ENCODE results near the gene FRK.
"Not testable (repeated sequence)": the region's sequence is repeated elsewhere in the genome, so short reads cannot be mapped to it uniquely, and the experiment has no call there.

The FRK gene

DNA sequence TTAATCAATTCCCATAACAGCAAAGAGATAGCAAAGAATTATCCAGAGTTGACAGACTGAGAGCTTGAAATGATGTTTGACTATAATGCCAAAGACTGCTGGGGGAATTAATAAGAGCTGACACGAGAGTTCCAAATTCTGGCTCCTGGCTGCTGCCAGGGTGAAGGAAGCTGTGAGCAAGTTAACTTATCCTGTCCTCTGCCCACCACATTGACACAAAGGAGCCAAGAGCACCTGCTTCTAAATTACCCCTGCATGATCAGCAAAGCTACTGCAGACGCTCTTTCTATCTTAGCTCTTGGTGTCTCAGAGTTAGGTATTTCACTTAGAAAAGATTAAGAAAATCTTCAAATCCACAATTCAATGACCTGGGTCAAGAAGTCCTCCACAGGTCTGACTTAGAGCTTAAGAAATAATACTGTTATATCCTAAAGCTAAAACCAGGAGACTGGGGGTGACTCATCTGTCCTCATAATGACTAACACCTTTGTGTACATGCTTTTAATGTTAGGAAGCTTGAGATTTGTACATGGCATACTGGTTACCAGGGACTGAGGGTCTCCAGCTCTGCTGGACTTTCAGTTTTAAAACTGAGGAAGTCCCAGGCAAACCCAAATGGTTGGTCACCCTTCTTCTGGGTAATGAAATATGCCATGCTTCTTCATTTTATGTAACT lies 13.2 kb upstream of the FRK start:
- no peak for DNase-seq

DNA sequence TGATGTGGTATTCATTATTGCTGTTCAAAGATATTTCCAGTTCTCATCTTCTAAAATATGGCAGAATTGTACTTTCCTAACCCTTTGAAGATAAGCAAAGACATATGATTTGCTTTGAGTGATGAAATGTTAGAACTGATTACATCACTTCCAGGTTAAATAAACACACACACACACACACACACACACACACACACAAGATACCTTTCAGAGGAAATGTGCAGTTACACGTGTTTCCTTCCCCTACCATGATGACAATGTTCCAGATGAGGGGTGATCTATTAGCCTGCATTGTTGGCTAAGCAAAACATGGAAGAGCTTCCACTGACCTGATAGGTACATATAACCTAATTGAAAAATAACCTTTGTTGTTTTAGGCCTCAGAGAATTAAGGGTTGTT lies 11.7 kb upstream of the FRK start:
- DNase-seq = no peak

DNA sequence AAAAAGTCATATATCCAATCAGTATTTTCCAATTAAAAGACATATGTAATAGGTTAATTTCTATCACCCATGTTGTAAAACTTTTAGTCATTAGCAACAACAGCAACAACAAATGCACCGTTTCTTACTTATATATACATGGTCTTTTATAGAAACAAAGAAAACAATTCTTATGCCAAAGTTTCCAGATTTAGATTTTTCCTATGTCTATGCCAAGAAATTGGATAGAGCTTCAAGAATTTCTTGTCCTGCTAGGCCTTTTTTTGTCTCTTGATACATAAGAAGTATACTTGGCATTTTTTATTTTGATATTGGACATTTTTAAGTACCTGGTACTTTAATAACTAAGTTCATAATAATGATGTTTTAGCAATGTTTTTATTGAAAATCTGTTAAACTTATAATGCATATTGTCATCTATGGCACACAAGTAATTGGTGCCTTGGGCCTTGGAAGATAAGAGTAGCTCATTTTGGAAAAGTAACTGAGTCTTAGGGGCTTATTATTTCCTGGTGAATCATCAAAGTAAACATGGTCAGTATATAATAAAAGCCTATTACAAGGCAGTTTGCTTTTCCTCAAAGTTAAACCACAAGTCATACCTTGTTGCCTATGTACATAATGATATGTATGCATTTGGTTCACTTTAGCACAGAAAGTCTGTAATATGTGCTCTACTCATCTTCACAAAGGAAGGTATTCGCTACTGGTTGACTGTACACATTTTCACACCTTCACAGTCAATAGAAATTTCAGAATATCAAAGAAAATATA lies 10.1 kb upstream of the FRK start:
- no peak for DNase-seq

DNA sequence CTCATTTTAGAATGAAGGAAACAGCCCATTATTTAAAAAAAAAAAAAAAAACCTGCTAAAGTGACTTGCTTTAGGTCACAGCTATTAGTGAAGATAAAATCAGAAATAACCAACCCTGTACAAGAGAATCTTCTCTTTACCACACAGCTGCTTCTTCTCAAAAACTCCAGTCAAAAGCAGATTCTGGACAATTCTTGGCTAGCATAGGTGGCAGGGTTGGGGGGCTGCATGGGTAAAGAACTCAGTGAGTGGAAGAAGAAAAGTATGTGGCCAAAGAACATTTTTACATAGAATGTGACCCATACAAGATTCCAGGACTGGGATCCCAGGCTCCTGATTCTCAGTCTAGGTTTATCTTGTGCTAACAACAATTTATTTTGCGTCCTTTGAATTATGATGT lies 9.4 kb upstream of the FRK start:
- no peak for DNase-seq

DNA sequence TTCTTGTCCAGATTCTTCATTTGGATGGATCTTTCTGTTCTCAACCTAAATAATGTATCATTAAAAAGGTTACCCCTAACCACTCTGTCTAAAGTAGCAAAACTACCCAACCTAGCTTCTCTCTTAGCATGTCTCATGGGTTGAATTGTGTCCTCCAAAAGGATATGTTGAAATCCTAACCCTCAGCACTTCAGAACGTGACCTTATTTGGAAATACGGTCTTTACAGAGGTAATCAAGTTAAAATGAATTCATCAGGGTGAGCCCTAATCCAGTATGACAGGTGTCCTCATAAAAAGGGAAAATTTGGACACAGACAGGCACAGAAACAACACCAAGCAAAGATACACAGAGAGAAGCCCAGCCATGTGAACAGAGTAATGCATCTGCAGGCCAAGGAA lies 6.1 kb upstream of the FRK start:
- no peak for DNase-seq

DNA sequence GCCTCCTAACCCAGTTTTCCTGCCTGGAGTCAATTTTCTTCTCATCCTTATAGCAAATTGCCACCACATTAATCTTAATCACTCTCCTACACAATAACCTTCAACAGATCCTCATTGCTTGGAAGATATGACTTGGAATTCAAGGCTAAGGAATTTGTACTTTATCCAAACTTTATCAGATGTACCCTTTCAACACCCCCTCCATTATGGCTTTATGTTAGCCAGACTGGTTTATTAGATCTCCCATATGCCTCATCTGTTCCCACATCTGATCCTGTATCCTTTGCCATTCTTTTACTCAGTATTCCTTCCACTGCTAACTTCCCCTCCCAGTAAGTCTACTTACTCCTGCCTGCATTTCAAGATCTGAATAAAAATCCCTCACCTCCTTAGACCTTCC lies 4.0 kb upstream of the FRK start:
- DNase-seq = no peak

DNA sequence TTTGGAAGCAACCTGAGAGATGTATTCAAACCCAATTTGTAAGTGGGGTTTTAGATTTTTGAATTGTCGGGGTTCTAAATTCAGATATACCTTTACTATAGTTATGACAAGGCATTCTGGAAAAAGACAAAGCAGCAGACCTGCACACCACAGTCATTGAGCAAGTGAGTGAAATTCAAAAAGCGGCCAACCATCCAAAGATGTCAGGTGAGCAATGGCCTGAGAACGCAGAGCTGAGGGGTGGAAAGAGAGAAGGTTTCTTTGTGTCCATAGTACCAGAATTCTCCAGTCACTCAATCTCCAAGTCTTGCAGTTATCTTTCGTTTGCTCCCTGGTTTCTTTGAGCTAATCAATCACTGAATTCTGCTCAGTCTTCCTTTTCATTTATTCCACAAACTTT lies 1.8 kb upstream of the FRK start:
- no peak for DNase-seq

DNA sequence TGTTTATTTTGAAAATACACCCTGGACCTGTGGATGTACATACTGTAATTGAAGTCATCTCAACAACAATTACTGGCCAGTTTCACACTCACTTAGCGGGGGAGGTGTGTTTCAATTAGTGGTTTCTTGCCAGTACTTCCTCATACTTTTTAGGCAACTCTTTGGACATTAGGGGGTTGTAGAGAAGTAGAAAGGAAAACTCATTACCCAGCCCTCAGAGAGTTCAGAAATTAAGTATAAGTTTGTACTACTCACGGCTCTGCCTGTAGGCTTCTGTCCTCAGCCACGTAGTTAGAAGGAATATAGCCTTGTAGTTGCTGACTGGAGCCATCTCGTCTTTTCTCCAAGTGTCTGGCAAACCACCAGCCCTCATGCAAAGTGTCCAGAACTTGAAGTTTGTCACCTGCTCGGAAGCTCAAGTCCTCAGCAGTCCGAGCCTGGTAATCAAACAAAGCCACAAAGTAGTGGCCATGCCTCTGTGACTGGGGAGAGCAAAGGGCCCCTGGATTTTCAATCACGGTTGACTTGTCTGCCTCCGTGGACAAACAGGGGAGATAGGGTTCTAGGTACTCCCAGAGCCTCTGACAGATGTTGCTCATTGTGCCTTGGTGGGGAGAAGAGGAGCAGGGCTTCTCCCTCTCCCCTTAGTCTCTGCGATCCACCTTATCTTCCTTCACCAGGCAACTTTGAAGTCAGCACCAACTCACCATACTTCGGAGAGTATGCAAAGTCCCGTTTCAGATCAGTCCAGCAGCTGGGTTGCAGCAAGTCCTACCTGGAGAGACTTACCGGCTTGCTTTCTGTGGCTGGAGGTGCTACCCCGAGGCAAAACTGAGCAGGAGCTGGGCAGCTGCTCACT lies 749 bp downstream of the FRK start:
- DNase-seq = no peak

DNA sequence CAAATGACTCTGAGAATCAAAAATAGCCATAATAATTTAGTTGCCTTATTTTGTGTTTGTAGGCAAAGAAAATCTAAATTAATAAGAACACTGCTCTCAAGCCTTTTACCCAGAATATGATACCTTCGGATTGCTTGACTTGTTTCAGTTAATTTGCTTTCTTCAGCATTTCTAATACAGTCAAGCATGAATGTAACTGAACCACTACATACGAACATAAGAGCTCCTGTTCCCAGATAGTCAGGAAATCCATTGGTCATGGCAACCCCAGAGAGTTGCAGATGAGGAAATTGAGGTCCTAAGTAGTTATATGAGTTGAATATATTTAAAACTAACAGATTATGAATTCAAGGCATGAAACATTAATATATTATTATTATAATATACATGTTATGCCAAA lies 2.9 kb downstream of the FRK start:
- DNase-seq = no peak

DNA sequence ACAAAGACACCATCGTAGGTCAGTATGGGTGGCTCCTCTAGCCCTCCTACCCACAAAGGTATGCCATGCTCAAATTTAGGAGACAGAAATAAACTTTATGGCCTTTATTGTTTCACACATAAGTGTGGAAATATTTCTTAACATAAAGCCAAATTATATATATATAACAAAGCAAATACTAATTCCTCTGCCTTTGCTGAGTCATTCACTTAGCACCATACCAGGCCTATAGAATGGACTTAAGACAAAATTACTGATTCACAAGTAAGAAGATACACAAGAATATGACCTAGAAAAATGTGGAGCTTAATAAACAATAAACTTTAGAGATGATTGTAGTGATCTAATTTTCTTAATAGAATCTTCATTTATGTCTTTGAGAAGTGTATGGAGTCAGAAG lies 5.2 kb downstream of the FRK start:
- no peak for DNase-seq

DNA sequence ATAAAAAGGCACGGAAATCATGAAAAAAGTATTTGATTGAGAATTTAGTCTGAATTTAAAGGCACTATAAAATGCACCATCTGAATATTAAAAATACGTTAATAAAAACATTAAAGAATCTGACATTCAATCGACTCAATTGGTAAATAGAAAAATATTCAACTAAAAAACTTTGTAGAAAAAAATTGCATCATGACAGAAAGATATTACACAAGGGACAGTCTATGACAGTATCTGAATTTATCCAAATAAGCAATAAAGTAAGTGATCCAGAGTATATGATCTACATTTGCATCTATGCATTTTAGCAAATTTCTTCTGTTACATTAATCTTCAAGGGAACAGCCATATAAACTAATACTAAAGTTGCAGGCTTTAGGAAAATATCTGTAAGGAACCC lies 9.4 kb downstream of the FRK start:
- no peak for DNase-seq

DNA sequence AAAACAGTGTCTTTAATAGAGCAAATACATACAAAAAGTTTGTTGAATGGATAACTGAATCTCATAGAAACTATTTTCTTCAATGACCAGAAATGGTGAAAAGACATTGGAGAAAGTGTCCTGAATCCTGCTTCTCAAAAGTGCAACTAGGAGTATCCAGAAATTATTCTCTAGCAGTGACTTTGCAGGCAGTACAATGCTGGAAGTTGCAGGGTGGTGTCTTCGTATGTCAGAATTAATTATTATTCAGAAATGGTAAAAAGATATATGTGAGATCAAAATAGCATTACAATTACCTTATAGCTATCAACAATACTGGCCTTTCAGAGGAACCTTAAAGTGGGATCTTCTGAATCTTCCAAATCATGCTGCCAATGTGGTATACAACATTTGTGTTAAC lies 10.0 kb downstream of the FRK start:
- DNase-seq = no peak

DNA sequence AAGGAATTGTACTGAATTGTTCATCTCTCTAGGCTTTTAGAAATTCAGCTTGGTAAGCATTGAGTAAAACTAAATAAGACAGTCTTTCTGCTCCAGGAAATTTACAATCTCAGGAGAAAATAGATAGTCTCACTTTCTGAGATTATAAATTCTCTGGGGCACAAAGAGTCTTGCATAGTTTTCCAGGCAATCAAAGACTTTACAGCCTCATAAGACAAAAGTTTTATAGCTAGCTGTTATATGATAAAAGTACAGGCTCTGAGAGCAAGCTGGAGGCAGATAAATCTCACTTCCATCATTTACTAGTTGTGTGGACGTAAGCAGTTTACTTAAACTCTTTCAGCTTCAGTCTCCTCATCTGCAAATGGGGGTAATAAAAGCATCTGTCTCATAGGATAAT lies 11.4 kb downstream of the FRK start:
- DNase-seq = no peak

DNA sequence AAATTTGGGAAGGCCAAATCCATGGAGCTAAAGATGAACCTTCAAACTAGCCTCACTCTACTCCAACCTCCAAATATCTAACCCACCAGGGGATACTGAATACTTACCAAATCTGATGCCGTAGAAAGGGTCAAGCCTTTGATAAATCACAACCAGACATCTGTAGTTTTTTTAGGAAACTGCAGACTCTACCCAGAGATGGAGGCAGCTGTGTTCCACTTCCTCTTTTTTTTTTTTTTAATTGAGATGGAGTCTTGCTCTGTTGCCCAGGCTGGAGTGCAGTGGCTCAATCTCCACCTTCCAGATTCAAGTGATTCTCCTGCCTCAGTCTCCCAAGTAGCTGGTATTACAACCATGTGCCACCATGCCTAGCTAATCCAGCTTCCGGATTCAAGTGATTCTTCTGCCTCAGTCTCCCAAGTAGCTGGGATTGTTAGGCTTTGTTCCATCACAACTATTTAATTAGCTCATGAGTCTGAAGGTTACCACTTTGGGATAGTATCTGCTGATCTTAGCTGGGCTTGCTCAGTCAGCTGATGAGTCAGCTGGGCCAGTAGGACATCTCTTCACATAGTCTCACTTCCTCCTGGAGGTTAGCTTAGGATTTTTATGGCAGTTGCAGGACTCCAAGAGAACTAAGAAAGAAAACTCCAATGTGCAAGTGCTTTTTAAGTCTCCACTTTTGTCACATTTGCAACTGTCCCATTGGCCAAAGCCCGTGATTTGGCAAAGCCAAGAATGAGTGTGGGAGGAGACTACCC lies 13.3 kb downstream of the FRK start:
- no peak for DNase-seq

DNA sequence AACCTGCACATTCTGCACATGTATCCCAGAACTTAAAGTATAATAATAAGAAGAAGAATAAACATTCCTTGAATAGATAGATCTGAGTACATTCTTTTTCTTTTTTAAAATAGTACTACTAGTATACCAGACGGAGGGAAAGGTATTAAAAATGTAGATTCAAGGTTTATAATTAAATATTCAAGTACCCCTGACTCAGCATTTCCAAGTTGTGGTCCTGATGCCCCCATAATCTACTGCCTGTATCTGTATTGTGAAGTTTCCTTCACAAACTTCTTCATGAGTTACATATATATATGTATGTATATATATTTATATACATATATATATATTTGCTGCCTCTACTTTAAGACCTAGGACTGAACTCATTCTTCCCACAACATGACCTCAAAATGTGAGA lies 14.0 kb downstream of the FRK start:
- no peak for DNase-seq

DNA sequence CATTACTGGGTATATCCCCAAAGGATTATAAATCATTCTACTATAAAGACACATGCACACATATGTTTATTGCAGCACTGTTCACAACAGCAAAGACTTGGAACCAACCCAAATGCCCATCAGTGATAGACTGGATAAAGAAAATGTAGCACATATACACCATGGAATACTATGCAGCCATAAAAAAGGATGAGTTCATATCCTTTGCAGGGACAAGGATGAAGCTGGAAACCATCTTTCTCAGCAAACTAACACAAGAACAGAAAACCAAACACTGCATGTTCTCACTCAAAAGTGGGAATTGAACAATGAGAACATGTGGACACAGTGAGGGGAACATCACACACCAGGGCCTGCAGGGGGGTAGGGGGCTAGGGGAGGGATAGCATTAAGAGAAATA lies 14.4 kb downstream of the FRK start:
- DNase-seq = not testable (repeated sequence)

DNA sequence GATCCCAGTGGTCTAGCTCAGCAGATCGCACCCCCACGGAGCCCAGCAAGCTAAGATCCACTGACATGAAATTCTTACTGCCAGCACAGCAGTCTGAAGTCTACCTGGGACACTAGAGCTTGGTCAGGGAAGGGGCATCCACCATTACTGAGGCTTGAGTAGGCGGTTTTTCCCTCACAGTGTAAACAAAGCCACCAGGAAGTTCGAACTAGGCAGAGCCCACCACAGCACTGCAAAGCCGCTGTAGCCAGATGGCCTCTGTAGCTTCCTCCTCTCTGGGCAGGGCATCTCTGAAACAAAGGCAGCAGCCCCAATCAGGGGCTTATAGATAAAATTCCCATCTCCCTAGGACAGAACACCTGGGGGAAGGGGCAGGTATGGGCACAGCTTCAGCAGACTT lies 18.8 kb downstream of the FRK start:
- no peak for DNase-seq

DNA sequence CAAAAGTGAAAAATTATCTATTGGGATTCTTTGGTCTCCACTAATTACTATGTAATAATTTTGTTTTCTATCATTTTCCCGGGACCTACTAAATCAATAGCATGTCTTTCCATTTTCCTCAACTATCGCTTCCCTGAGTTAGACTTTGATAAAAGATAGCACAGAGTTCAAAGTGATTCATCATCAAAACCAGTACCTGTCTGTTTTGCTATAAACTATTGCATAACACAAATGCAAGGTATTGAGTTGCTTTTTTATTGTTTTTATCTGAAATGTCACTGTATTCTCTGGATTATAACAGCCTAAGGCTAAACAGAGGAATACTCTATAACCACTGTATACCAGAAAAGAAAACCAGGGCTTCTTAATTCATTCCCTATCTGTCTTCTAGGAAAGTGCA lies 19.7 kb downstream of the FRK start:
- no peak for DNase-seq

DNA sequence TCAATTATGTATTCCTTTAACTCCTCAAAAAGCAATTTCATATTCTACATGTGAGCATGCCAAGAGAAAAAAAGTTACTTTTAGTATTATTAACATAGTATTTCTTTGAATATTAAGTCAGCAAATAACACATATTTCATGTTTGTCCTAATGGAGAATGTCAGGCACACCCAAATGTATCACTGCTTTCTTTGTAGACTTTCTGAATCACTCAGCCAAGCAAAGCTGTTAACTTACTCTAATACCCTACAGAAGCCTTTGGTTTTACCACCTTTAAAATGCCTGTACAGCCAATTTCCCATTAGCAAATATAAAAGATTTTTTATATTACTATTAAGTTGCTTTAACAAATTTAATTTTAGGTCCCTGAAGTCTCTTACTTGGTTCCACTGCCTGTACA lies 23.8 kb downstream of the FRK start:
- no peak for DNase-seq

DNA sequence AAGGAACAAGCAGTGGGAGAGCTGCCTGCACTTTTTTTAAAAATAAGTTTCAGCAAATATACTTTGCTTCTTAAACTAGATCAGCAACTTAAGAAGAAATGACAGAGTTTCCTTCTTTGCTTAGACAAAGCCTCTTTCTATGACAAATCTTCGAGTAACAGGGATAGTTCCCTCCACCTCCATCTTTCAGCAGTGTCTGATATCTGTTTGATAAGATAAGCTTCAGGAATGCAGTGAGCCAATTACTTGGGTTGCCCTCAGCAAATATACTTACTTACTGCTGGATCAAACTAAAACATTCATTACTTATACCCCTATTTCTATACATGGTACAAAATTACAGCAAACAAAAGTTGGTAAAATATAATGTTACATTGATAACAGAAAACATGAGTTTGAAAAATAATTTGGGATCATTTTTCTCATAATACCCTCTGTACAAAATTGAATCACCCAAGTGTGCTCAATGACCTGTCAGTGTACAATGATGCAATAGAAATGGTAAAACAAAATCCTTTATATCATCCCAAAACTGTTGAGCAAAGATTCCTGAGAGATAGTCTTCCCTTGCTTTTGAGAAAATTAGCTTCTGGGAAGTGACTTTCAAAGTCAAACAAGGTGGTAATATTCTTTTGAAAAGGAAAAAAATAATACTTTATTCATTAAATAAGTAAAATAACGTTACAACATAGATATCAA lies 24.5 kb downstream of the FRK start:
- no peak for DNase-seq

DNA sequence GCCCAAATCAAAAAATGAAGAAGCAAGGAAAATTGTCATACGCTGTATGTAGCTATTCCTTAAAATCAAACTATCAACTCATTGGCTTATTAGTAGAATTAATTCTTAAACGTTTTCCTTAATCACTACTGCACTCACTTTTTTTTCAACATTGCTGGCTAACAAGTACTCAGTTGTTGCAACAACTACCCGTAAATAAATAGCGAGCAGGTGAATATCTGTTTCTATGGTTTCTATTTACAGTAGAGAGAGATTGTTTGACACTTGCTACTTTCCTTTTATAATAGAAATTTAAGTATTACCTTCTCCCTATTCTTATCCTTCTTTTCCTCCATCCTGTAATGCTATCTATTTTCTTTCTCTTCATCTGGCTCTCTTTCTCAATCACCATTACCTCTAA lies 25.1 kb downstream of the FRK start:
- DNase-seq = no peak

DNA sequence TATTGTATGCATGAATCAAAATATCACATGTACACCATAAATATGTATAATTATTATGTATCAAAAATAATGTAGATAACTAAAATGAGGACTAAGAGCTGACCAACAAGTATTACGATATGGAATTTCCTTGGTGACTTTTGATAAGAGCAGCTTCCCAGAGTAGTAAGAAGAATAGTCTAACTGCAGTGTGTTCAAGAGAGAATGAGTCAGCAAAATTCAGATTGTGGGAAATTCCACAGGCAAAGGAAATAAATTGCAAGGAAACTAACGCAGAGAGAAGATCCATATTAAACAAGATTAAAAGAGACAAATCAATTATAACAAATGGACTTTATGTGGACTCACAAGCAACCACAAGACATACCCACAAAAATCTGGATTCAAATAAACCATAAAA lies 26.4 kb downstream of the FRK start:
- no peak for DNase-seq

All from activated T-cell treated with anti-CD3 and anti-CD28 coated beads, Interleukin-2, amount 50 U/mL, for 48 hours (primary cell).